Renal pelvis (tissue), 4 donors: ENCODE measurements around the gene ARID1A. TPM values are rescaled to one million over a fixed set of nuclear protein-coding genes. Genes with fewer than 3 reads are reported as not detected.

Experiments
- DNase-seq: peaks from one replicate; pipeline ENCODE4 v3.0.0-alpha.2; 2013
- polyA plus RNA-seq, 3 donors: library from polyadenylated mRNA; unstranded; fragments of 120-200 nt; gene quantifications; one replicate each; pipeline ENCODE4 v1.2.1, GENCODE V29; 2013; ENCODE audit not compliant: insufficient read length in 3 of 3

ARID1A gene
- polyA plus RNA-seq, 3 donors: 101 to 117 (median 106) TPM

DNA sequence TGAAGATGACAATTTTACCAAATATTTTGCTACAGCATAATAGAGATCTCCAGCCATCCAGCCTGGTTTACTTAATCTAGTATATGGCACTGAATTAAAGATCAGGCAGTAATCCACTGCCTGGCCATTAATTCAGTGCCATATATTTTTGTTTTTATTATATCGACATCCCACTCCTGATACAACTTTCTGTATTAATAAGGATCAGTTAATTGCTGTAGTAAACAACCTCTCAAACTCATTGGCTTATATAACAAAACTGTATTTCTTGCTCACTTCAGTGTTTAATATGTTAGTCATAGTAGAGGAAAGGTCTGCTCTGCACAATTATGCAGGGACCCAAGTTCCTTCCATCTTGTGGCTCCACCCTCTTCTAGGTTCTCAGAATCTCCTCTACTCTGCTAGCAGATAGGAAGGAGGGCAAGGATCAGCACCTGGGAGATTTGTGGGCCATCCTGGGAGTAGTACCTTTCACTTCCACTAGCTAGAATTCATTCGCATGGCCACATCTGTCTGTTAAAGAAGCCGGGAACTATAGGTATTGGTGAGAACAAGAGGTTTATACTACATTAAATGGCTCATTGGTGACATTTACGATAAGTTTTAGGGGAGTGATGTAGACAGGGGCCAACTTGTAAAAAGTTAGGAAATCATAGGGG, 127.1 kb downstream of the ARID1A start:
- DNase-seq: no peak

- DNase-seq: no peak
Measured at GRCh38 chr1:26824731-26825130, 128.9 kb downstream of the ARID1A start.

DNA sequence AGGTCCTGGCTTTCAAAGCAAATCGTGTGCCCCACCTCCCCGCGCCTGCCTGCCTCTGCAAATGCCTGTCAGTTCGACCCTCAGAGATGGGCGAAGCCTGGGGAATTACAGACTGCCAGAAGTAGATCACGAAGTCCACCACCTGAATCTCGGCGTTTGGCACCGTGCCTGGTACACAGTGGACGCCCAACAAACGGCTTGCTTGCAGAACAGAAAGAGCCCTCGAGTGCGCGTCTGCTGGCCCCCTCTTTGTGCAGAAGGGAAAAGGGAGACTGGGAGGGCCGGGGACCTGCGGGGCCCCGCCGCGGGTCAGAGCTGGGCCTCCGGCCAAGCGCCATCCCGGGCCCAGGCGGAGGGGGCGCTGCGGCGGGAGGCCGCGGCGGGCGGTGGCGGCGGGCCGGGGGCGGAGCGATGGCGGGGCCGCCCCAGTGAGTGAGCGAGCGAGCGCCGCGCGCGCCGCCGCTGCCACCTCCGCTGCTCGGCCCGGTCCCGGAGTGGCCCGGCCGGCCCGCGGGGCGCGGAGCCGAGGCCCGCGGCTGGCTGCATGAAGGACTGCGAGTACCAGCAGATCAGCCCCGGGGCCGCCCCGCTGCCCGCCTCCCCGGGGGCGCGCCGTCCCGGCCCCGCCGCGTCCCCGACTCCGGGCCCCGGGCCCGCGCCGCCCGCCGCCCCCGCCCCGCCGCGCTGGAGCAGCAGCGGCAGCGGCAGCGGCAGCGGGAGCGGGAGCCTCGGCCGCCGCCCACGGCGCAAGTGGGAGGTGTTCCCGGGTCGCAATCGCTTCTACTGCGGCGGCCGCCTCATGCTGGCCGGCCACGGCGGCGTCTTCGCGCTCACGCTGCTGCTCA, 130.7 kb downstream of the ARID1A start, which contains the start of gene ZDHHC18:
Gene ZDHHC18 (plus strand): TSS at position 428 of the 845 bp plus-strand sequence. CDS start 117 bp downstream, at position 545.
- peak; percentile 61 for DNase-seq

DNA sequence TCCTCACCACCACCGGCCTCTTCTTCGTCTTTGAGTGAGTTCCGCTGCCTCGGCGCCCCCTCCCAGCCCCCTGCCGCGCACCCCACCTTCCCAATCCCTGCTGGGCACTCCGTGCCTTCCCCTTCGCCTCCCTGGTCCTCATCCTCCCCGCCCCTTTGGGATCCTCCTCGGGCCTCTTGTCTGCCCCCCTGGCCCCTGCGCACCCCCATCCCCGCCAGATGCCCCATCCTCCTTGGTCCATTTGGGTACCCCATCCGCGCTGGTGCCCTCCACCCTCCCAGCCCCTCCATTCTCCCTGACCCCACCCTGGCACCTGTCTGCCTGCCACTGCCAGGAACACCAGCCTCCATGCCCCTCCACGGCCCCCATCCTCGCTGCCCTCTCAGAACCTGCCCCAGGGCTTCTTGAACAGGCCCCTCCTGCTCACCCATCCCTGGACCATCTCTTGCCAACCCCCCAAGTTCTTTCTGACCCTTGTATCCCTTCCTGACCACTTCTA, 131.3 kb downstream of the ARID1A start:
- DNase-seq: no peak

DNA sequence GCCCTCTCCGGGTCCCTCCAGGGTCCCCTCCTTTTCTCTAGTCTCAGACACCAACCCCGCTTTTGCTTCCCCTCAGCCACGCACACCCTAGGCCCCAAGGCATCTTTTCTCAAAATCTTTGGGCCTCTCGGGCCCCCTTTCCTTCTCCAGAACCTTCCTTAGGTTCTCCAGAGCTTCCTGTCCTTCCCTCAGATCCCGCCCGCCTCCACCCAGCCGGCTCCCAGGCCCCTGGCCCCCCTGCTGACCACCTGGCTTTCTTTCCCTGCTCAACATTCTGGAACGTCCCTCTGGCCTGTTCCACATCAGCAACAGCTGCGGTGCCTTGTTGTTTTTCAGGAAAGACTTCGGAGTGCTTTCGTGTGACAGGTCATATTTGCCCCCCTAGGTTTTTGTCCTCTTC, 131.8 kb downstream of the ARID1A start:
- DNase-seq: peak; percentile 49

DNA sequence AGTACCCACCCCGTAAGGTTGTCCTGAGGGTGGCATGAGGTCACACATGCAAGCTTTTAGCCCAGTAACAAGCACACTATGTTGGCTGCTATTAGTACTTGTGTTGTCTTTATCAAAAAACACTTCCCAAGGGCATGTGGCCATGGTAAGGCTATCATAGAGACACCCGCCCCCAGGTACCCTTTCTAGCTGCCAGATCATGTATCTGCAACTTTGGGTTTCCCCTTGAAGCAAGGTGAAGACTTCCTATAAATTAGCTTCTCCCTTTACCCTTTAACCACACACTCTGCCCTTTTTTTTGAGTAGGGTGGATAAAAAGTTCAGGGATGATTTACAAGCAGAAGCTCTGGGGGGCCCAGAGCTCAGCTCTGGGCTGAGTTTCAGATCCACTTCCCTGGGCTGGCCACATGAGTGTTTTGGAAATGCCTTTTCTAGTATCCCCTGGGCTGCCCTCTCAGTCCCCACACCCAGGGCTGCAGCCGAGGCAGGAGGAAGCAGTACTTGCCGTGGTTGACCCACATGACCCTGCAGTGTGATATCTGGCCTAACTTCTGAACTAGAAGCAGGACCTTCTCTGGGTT, 132.7 kb downstream of the ARID1A start:
- DNase-seq: no peak

- no peak for DNase-seq
Measured at GRCh38 chr1:26829184-26829911, 133.5 kb downstream of the ARID1A start.

GRCh38 chr1:26831059-26831458, 135.2 kb downstream of the ARID1A start:
- no peak for DNase-seq

Other genes with a start within 250 kb of the ARID1A start
- gene HMGN2, start 223.6 kb upstream of the ARID1A start, polyA plus RNA-seq: 1,000 to 10,000 TPM; 1,074 to 1,211 (median 1,107) TPM
- gene RPS6KA1, start 166.3 kb upstream of the ARID1A start, polyA plus RNA-seq: 10 to 100 TPM; 21.2 to 24.5 (median 22.2) TPM
- gene PIGV, start 91.9 kb downstream of the ARID1A start, polyA plus RNA-seq: 10 to 100 TPM; 17.5 to 20.7 (median 18.5) TPM
- gene ZDHHC18, start 130.7 kb downstream of the ARID1A start, polyA plus RNA-seq: 10 to 100 TPM; 22.9 to 25.9 (median 25.4) TPM
- 1 to 10 TPM in 1 of 3 donors, under 1 TPM in 2; 0.65 to 1.1 (median 0.73) TPM for gene SFN, start 167.1 kb downstream of the ARID1A start, polyA plus RNA-seq
- gene GPN2, start 194.3 kb downstream of the ARID1A start, polyA plus RNA-seq: 10 to 100 TPM; 31.4 to 38.7 (median 32.4) TPM
- gene GPATCH3, start 204.5 kb downstream of the ARID1A start, polyA plus RNA-seq: 10 to 100 TPM; 17.0 to 17.8 (median 17.8) TPM
- 1 to 10 TPM; 1.0 to 1.4 (median 1.1) TPM for gene NR0B2, start 218.0 kb downstream of the ARID1A start, polyA plus RNA-seq
- 100 to 1,000 TPM in 2 of 3 donors, 10 to 100 TPM in 1; 83.8 to 104 (median 102) TPM for gene NUDC, start 225.7 kb downstream of the ARID1A start, polyA plus RNA-seq